ENCODE results near the gene SHISA7. TPM values are rescaled to one million over a fixed set of nuclear protein-coding genes. Genes with fewer than 3 reads are reported as not detected.

SHISA7 gene
- total RNA-seq, 4 donors from 2014 or later = not detected

DNA sequence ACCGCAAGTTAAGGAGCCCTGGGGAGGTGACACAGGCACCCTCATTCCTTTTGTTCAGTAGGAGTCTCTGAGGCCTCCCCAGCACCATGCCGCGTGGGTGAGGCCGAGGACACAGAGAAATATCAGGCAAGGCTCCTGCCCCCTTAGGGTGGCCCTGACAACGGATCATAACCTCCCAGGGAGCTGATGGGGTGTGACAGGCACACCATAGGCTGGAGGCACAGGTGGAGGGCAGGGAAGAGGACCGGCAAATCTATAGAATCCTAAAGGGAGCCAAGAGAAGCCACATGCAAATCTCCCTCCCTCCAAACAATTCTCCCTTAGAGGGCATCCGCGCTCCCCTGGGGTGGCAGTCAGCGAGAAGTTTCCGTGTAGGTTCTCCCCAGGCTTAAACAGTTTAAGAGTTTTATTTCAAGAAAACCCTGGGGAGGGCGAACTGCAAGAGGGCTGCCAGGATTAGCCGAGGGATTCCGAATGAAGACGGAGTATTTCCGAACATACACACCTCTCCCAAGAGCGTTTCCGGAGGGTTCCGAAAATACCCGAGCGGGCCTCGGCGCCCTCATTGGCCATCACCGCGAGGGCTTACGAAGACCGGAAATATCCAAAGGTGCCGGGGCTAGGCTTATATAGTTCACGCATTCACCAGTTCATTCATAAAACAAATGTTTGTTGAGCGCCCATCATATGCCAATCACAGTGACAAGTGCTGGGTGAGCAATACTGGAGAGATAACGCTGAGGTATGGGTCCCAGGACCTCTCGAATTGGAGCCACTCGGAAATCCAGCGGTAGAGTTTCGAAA, 58.0 kb downstream of the SHISA7 start:
- peak overlapping the region; percentile 74 to 97 (median 88) for H3K4me3 ChIP-seq
- WGBS, 2 donors = 0 to 35% methylated on average over 4 to 28 of the region's 34 CpGs
- intact Hi-C loops (cut with DNase I) = no loop called here
- no peaks in the 10 kb centered on the region for H3K27me3 ChIP-seq
- TF ChIP-seq, protein P1, sequence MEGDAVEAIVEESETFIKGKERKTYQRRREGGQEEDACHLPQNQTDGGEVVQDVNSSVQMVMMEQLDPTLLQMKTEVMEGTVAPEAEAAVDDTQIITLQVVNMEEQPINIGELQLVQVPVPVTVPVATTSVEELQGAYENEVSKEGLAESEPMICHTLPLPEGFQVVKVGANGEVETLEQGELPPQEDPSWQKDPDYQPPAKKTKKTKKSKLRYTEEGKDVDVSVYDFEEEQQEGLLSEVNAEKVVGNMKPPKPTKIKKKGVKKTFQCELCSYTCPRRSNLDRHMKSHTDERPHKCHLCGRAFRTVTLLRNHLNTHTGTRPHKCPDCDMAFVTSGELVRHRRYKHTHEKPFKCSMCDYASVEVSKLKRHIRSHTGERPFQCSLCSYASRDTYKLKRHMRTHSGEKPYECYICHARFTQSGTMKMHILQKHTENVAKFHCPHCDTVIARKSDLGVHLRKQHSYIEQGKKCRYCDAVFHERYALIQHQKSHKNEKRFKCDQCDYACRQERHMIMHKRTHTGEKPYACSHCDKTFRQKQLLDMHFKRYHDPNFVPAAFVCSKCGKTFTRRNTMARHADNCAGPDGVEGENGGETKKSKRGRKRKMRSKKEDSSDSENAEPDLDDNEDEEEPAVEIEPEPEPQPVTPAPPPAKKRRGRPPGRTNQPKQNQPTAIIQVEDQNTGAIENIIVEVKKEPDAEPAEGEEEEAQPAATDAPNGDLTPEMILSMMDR (IDR thresholded peaks at IDR 0.05) = no peak
- peak in 1 of 4 donors; percentile 50 for TF ChIP-seq POLR2A (IDR thresholded peaks at IDR 0.05)
- H3K27ac ChIP-seq = peak overlapping the region; percentile 86 to 97 (median 93)
- DNase-seq = peak; percentile 78
- peaks cover 6 to 38% (median 18%) of the 10 kb centered on the region in 3 donors for H3K36me3 ChIP-seq
- H3K4me1 ChIP-seq = peaks cover 34 to 66% (median 49%) of the 10 kb centered on the region in 3 donors
- H3K9me3 ChIP-seq = no peaks in the 10 kb centered on the region

DNA sequence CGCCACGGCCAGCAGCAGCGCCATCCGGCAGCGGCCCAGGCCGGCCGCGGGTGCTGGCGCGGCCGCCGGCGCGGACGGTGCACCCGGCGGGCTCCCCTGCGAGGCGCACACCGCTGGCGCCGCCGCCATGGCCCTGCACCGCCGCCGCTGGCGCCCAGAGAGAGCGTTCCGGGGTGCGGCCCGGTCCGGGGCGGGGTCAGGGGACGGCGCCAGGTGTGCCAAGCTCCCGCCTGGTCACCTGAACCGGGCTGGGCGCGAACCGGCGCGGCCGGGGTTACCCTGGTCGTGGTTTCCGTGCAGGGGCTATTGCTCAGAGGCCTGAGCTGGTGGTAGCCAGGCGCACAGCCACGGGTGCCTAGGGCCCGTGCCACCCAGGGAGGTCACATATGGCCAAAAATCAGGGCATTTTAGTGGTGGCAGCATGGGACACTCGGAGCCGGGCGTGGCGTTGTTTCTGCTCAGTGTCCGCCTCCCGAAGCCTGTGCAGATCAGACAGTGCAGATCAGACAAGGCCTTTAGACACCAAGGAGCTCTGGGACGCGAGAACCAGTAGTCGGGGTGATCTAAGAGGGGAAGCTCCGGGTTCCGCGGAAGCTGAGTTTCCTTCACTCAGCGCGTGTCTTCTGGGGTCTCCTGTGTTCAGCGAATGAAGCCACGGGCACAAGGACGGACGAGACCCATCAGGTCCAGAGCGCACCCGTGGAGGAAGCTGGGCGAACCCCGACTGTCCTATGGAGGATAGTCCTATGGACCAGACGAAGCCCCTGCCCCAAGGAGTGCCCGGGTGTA, 58.8 kb downstream of the SHISA7 start, which contains the start of gene TMEM238:
TMEM238 (minus strand) TSS at position 162 of the 789 bp plus-strand sequence; CDS start at position 129, 33 bp downstream.
- DNase-seq = no peak
- peak in 1 of 4 donors; percentile 46 for TF ChIP-seq POLR2A (IDR thresholded peaks at IDR 0.05)
- TF ChIP-seq, protein P1 (IDR thresholded peaks at IDR 0.05) = peak in 2 of 6 experiments; percentile 2 to 4
- H3K27ac ChIP-seq = peak within 1 kb of the TSS; percentile 86 to 97 (median 93)
- H3K27me3 ChIP-seq = no peaks in the 10 kb centered on the region
- H3K36me3 ChIP-seq = peaks cover 6 to 30% (median 16%) of the 10 kb centered on the region in 3 donors
- WGBS, 2 donors = 12 to 31% methylated on average over 7 to 10 of the region's 72 CpGs
- H3K4me3 ChIP-seq = peak within 1 kb of the TSS; percentile 74 to 97 (median 88)
- H3K4me1 ChIP-seq = peaks cover 34 to 58% (median 43%) of the 10 kb centered on the region in 3 donors
- no peaks in the 10 kb centered on the region for H3K9me3 ChIP-seq
- intact Hi-C loops (cut with DNase I) = no loop called here

DNA sequence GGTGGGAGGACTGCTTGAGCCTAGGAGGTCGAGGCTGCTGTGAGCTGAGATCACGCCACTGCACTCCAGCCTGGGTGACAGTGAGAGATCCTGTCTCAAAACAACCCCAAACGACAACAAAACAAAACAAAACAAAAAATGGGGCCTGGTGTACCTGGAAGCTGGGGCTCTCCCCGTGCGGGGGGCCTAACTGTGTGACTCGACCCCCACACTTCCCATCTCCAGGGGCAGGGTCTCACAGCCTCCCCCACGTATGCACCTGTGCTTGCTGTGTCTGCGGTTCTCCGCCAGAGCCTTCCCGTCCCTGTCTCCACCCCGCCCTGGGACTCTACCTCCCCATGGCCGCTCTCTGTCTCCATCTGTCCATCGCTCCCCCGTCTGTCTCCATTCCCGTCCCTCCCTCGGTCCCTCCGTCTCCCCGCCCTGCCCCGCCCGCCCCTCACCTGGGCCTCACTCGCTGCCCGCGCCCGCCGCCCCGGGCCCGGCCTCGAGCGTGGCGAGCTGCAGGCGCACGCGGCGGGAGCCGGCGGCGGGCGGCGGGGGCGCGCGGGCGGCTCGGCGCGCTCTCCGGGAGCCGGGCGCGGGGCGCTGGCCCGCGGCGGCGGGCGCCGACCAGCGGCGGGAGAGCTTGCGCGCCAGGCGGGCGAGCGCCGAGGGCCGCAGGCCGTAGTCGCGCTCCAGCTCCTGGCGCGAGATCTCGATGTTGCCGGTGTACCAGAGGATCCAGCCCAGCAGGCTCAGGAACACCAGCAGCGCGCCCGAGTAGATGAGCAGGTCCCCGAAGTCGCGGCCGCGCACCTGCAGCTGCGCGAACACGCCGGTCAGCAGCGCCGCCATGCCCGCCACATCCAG, 59.6 kb downstream of the SHISA7 start:
- intact Hi-C loops (cut with DNase I) = no loop called here
- DNase-seq = no peak
- H3K27ac ChIP-seq = peak overlapping the region; percentile 86 to 97 (median 93)
- WGBS, 2 donors = 18 to 19% methylated on average over 12 to 13 of the region's 88 CpGs
- H3K27me3 ChIP-seq = no peaks in the 10 kb centered on the region
- peak overlapping the region; percentile 74 to 97 (median 88) for H3K4me3 ChIP-seq
- TF ChIP-seq POLR2A (IDR thresholded peaks at IDR 0.05) = peak in 1 of 4 donors; percentile 24
- TF ChIP-seq, protein P1 (IDR thresholded peaks at IDR 0.05) = peak in 3 of 6 experiments; percentile 18 to 34 (median 29)
- peaks cover 30 to 50% (median 34%) of the 10 kb centered on the region in 3 donors for H3K4me1 ChIP-seq
- H3K9me3 ChIP-seq = no peaks in the 10 kb centered on the region
- H3K36me3 ChIP-seq = peaks cover 6 to 22% (median 9%) of the 10 kb centered on the region in 3 donors

DNA sequence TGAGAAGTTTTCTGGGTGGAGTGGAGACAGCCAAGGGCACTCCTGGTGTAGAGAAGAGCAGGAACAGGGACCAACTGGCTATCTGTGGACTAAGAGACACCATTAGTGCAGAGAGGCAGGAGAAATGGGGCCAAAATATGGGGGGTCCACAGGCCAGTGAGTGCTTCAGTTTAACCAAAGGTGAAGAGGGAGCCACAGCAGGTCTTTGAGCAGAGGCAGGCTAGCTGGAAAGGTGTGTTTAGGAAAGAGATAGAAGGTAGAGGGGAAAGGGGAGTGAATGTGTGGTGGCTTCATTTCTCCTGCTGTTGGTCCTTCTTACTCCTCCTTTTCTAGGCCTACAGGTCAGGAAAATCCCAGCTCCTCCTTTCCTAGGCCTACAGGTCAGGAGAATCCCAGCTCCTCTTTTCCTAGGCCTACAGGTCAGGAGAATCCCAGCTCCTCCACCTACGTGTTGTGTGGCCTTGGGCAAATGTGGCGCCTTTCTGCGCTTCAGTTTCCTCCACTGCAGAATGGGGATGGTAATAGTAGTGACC, 60.5 kb downstream of the SHISA7 start:
- DNase-seq = no peak
- Histone ChIP-seq H3K9me3 (no peaks in the 10 kb centered on the region), H3K4me1 (peaks cover 21 to 45% (median 25%) of the 10 kb centered on the region in 3 donors), H3K36me3 (peaks cover 0 to 13% (median 0%) of the 10 kb centered on the region in 3 donors), H3K27me3 (peaks cover 0 to 6% (median 0%) of the 10 kb centered on the region in 4 donors), H3K4me3 (no peak overlapping the region), H3K27ac (no peak overlapping the region)
- WGBS, 2 donors = 90 to 93% methylated on average over 3 of the region's 3 CpGs
- intact Hi-C loops (cut with DNase I) = no loop called here
- no peak for TF ChIP-seq POLR2A (IDR thresholded peaks at IDR 0.05)
- TF ChIP-seq, protein P1 (IDR thresholded peaks at IDR 0.05) = no peak

All from esophagus squamous epithelium (tissue), 5 donors.